B cell (primary cell): Measurements from ENCODE around the gene SLIT3. TPM values are rescaled to one million over a fixed set of nuclear protein-coding genes. Genes with fewer than 3 reads are reported as not detected.

Source experiments
- ATAC-seq: fragments of 200-7000 bp; cut with Tn5 transposase; one replicate; pipeline ENCODE4 v1.10.0; 2021; ENCODE audit warnings: low read depth, mild to moderate bottlenecking, moderate number of reproducible peaks, moderate library complexity
- CTCF ChIA-PET: fragments of 350-600 bp; sonication (Branson Sonifier 250); formaldehyde crosslinking; loops from one replicate; lab custom pipeline; 2021; ENCODE audit warnings: antibody characterized with exemption, inconsistent platforms; lab: Charles Lee
- POLR2A ChIA-PET: fragments of 350-600 bp; sonication (Branson Sonifier 250); formaldehyde crosslinking; loops from one replicate; lab custom pipeline; 2021; ENCODE audit warnings: antibody characterized with exemption; lab: Charles Lee
- DNase-seq: peaks from one replicate; pipeline ENCODE4 v3.0.0; 2013
- H2AFZ ChIP-seq: 2 replicates; pipeline ENCODE4 v1.6.1; 2012; ENCODE audit warnings: mild to moderate bottlenecking, low read depth, low read length; ENCODE audit not compliant: insufficient read depth, poor library complexity, severe bottlenecking
- H3K27ac ChIP-seq, 2 donors: 1 replicate in 1 of 2; 2 replicates in 1 of 2; pipeline ENCODE4 v1.5.1; 2012 to 2013; ENCODE audit warnings: low read length in 2 of 2, mild to moderate bottlenecking in 2 of 2, moderate library complexity in 1 of 2
- H3K27me3 ChIP-seq, 4 experiments: fragments of 200-600 bp in 1 of 4; sonication (generic) in 1 of 4; replicated peaks in 1 of 4; 1 replicate in 2 of 4; 2 replicates in 2 of 4; pipeline versions ENCODE4 v1.6.1 to v1.7.0; 2013 to 2016; ENCODE audit warnings: low read length in 3 of 4, mild to moderate bottlenecking in 2 of 4, mixed read lengths in 1 of 4, moderate library complexity in 1 of 4; ENCODE audit not compliant: insufficient read depth in 4 of 4, control insufficient read depth in 3 of 4; ENCODE audit errors: control extremely low read depth in 1 of 4
- H3K36me3 ChIP-seq, 2 experiments: replicated peaks in 1 of 2; 1 replicate in 1 of 2; 2 replicates in 1 of 2; pipeline versions ENCODE4 v1.6.1 to v1.7.1; 2013; ENCODE audit warnings: low read length in 1 of 2; ENCODE audit not compliant: insufficient read depth in 2 of 2, control insufficient read depth in 1 of 2; ENCODE audit errors: control extremely low read depth in 1 of 2, extremely low read depth in 1 of 2
- H3K4me1 ChIP-seq, 2 donors: fragments of 200-600 bp in 1 of 2; sonication (generic) in 1 of 2; 1 replicate in 1 of 2; 2 replicates in 1 of 2; pipeline versions ENCODE4 v1.5.1 to v1.6.1; 2013 to 2017; ENCODE audit warnings: low read length in 2 of 2; ENCODE audit not compliant: control insufficient read depth in 2 of 2, insufficient read depth in 2 of 2
- H3K4me2 ChIP-seq: replicated peaks from 2 replicates; pipeline ENCODE3; 2012; ENCODE audit warnings: mild to moderate bottlenecking, low read depth, low read length; ENCODE audit not compliant: poor library complexity, severe bottlenecking
- H3K4me3 ChIP-seq, 5 experiments: fragments of 200-600 bp in 1 of 5; sonication (generic) in 1 of 5; 1 replicate in 3 of 5; 2 replicates in 2 of 5; pipeline versions ENCODE4 v1.5.1 to v1.7.0; 2011 to 2016; ENCODE audit warnings: low read length in 4 of 5, mild to moderate bottlenecking in 4 of 5, low read depth in 2 of 5, control low read depth in 1 of 5, moderate library complexity in 1 of 5; ENCODE audit not compliant: insufficient read depth in 1 of 5; ENCODE audit errors: control extremely low read depth in 1 of 5, extremely low read depth in 1 of 5
- H3K79me2 ChIP-seq: fragments of 200-600 bp; sonication (generic); one replicate; pipeline ENCODE4 v1.6.0; 2016; ENCODE audit warnings: low read length; ENCODE audit not compliant: control insufficient read depth, insufficient read depth
- H3K9ac ChIP-seq: fragments of 200-600 bp; sonication (generic); 2 replicates; pipeline ENCODE4 v1.6.1; 2017; ENCODE audit warnings: mild to moderate bottlenecking, low read length, moderate library complexity
- H3K9me3 ChIP-seq, 3 donors: one replicate each; pipeline versions ENCODE4 v1.6.1 to v1.7.1; 2013; ENCODE audit warnings: low read length in 2 of 3; ENCODE audit not compliant: control insufficient read depth in 2 of 3, insufficient read depth in 1 of 3; ENCODE audit errors: control extremely low read depth in 1 of 3
- H4K20me1 ChIP-seq: 2 replicates; pipeline ENCODE4 v1.6.0; 2012; ENCODE audit warnings: mild to moderate bottlenecking, low read length; ENCODE audit not compliant: insufficient read depth, control insufficient read depth, poor library complexity, severe bottlenecking
- H3K27ac Mint-ChIP-seq: one replicate; pipeline ENCODE4 v1.8.0; 2021; ENCODE audit warnings: mixed read lengths
- H3K27me3 Mint-ChIP-seq: one replicate; pipeline ENCODE4 v1.8.0; 2021; ENCODE audit warnings: mixed read lengths
- H3K4me1 Mint-ChIP-seq: one replicate; pipeline ENCODE4 v1.8.0; 2021; ENCODE audit warnings: mixed read lengths
- H3K4me3 Mint-ChIP-seq: one replicate; pipeline ENCODE4 v1.8.0; 2021; ENCODE audit warnings: mixed read lengths
- H3K9me3 Mint-ChIP-seq: one replicate; pipeline ENCODE4 v1.8.0; 2022; ENCODE audit warnings: mixed read lengths; ENCODE audit not compliant: insufficient read depth
- EZH2 ChIP-seq: IDR thresholded peaks from 2 replicates; pipeline ENCODE4 v1.6.1; 2012; ENCODE audit warnings: borderline replicate concordance, low read depth, mild to moderate bottlenecking, moderate library complexity, low read length; ENCODE audit not compliant: insufficient read depth, poor library complexity, severe bottlenecking
- WGBS: methylation state at CpG from one replicate; pipeline ENCODE4 v1.1.5; 2013; ENCODE audit warnings: missing lambda C conversion rate; ENCODE audit not compliant: insufficient coverage; 5-methylcytosine and 5-hydroxymethylcytosine counted together
- intact Hi-C: fragments of 100-400 bp; cut with micrococcal nuclease; formaldehyde crosslinking; loops from one replicate; pipeline ENCODE4 v1.10.0; 2022
- polyA plus RNA-seq: library from polyadenylated mRNA; depleted of rRNA; stranded (reverse); fragments of >200 nt; gene quantifications from 2 replicates; pipeline ENCODE4 v1.2.3, GENCODE V29; 2012
- total RNA-seq, 2 donors: library from RNA; stranded (reverse); fragments of 120-200 nt in 1 of 2; gene quantifications; 1 replicate in 1 of 2; 2 replicates in 1 of 2; pipeline versions ENCODE4 v1.2.3 to v1.2.4, GENCODE V29; 2013 to 2022
- TF ChIP-seq, protein P1 (sequence below): fragments of 200-600 bp; IDR thresholded peaks from one replicate; pipeline ENCODE4 v1.8.0; 2022; ENCODE audit warnings: antibody characterized with exemption, mild to moderate bottlenecking

The SLIT3 gene
- total and polyA plus RNA-seq, 2 donors (not counting 1 experiment from before 2014, with no cell fraction given) = not detected

GRCh38 chr5:168734620-168735300 lies 566.2 kb downstream of the SLIT3 start:
- no peaks in the 10 kb centered on the region for H3K79me2 ChIP-seq
- no peak for ATAC-seq
- no peak overlapping the region for H3K27ac ChIP-seq
- DNase-seq = peak; percentile 18
- intact Hi-C loops = no loop called here
- H4K20me1 ChIP-seq = no peaks in the 10 kb centered on the region
- peak overlapping the region; percentile 27 for H2AFZ ChIP-seq
- TF ChIP-seq EZH2 = no peak
- TF ChIP-seq, protein P1, sequence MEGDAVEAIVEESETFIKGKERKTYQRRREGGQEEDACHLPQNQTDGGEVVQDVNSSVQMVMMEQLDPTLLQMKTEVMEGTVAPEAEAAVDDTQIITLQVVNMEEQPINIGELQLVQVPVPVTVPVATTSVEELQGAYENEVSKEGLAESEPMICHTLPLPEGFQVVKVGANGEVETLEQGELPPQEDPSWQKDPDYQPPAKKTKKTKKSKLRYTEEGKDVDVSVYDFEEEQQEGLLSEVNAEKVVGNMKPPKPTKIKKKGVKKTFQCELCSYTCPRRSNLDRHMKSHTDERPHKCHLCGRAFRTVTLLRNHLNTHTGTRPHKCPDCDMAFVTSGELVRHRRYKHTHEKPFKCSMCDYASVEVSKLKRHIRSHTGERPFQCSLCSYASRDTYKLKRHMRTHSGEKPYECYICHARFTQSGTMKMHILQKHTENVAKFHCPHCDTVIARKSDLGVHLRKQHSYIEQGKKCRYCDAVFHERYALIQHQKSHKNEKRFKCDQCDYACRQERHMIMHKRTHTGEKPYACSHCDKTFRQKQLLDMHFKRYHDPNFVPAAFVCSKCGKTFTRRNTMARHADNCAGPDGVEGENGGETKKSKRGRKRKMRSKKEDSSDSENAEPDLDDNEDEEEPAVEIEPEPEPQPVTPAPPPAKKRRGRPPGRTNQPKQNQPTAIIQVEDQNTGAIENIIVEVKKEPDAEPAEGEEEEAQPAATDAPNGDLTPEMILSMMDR = no peak
- peaks cover 4% of the 10 kb centered on the region for H3K27me3 Mint-ChIP-seq
- H3K9me3 ChIP-seq = no peaks in the 10 kb centered on the region
- peaks cover 5% of the 10 kb centered on the region for H3K4me1 Mint-ChIP-seq
- WGBS = 59% methylated on average over 6 of the region's 7 CpGs
- no peak overlapping the region for H3K27ac Mint-ChIP-seq
- H3K4me3 Mint-ChIP-seq = no peak overlapping the region
- H3K36me3 ChIP-seq = no peaks in the 10 kb centered on the region
- H3K4me3 ChIP-seq = no peak overlapping the region
- H3K27me3 ChIP-seq = no peaks in the 10 kb centered on the region
- peaks cover 7% of the 10 kb centered on the region for H3K9me3 Mint-ChIP-seq
- POLR2A ChIA-PET = no interaction called here
- no peak overlapping the region for H3K4me2 ChIP-seq
- H3K4me1 ChIP-seq = no peaks in the 10 kb centered on the region
- no peak overlapping the region for H3K9ac ChIP-seq
- CTCF ChIA-PET = no interaction called here

- peaks cover 8% of the 10 kb centered on the region for H3K9me3 Mint-ChIP-seq
- no peak overlapping the region for H3K4me3 ChIP-seq
- POLR2A ChIA-PET = no interaction called here
- no peaks in the 10 kb centered on the region for H3K79me2 ChIP-seq
- H3K36me3 ChIP-seq = no peaks in the 10 kb centered on the region
- H3K4me1 Mint-ChIP-seq = peaks cover 5% of the 10 kb centered on the region
- no peak overlapping the region for H3K4me2 ChIP-seq
- H3K9me3 ChIP-seq = peaks cover 0 to 4% (median 0%) of the 10 kb centered on the region in 3 donors
- 80% methylated on average over 1 of the region's 1 CpG for WGBS
- H4K20me1 ChIP-seq = no peaks in the 10 kb centered on the region
- no peaks in the 10 kb centered on the region for H3K4me1 ChIP-seq
- H3K27ac ChIP-seq = no peak overlapping the region
- no peak for TF ChIP-seq EZH2
- TF ChIP-seq, protein P1 = no peak
- DNase-seq (no peak), ATAC-seq (no peak)
- intact Hi-C loops = no loop called here
- H2AFZ ChIP-seq = no peak overlapping the region
- CTCF ChIA-PET = no interaction called here
- no peaks in the 10 kb centered on the region for H3K27me3 ChIP-seq
- H3K4me3 Mint-ChIP-seq = no peak overlapping the region
- no peak overlapping the region for H3K9ac ChIP-seq
- H3K27ac Mint-ChIP-seq = no peak overlapping the region
- H3K27me3 Mint-ChIP-seq = peaks cover 5% of the 10 kb centered on the region
These were observed 566.8 kb downstream of the SLIT3 start for GRCh38 chr5:168734119-168734518.
